ENCODE results near the gene TIGD1. TPM values are rescaled to one million over a fixed set of nuclear protein-coding genes. Genes with fewer than 3 reads are reported as not detected.
"Not testable (repeated sequence)": the region's sequence is repeated elsewhere in the genome, so short reads cannot be mapped to it uniquely, and the experiment has no call there.

The TIGD1 gene
- total RNA-seq, 4 donors from 2014 or later = 1.2 to 7.1 (median 3.2) TPM

GRCh38 chr2:232534940-232535651 lies 15.3 kb downstream of the TIGD1 start:
- Histone ChIP-seq H3K36me3 (no peaks in the 10 kb centered on the region), H3K27ac (no peak overlapping the region), H3K4me3 (no peak overlapping the region), H3K27me3 (peaks cover 0 to 59% (median 0%) of the 10 kb centered on the region in 4 donors), H3K4me1 (peaks cover 0 to 18% (median 4%) of the 10 kb centered on the region in 3 donors), H3K9me3 (peaks cover 0 to 6% (median 0%) of the 10 kb centered on the region in 3 donors)
- intact Hi-C loops (cut with DNase I) = no loop called here
- TF ChIP-seq POLR2A (IDR thresholded peaks at IDR 0.05) = no peak
- TF ChIP-seq CTCF (IDR thresholded peaks at IDR 0.05) = no peak
- no peak for DNase-seq
- 27 to 64% methylated on average over 2 to 3 of the region's 14 CpGs for WGBS, 2 donors

- no peak overlapping the region for H3K4me3 ChIP-seq
- H3K4me1 ChIP-seq = peaks cover 0 to 12% (median 2%) of the 10 kb centered on the region in 3 donors
- 55 to 89% methylated on average over 1 to 5 of the region's 13 CpGs for WGBS, 2 donors
- intact Hi-C loops (cut with DNase I) = no loop called here
- TF ChIP-seq CTCF (IDR thresholded peaks at IDR 0.05) = no peak
- TF ChIP-seq POLR2A (IDR thresholded peaks at IDR 0.05) = no peak
- peaks cover 0 to 51% (median 0%) of the 10 kb centered on the region in 4 donors for H3K27me3 ChIP-seq
- no peaks in the 10 kb centered on the region for H3K36me3 ChIP-seq
- DNase-seq = no peak
- no peak overlapping the region for H3K27ac ChIP-seq
- H3K9me3 ChIP-seq = peaks cover 0 to 6% (median 0%) of the 10 kb centered on the region in 3 donors
Measured at GRCh38 chr2:232533944-232534710, 16.2 kb downstream of the TIGD1 start.

GRCh38 chr2:232532821-232533220 lies 17.5 kb downstream of the TIGD1 start:
- H3K4me1 ChIP-seq; DNase-seq; intact Hi-C loops (cut with DNase I); H3K9me3 ChIP-seq; H3K4me3 ChIP-seq; H3K36me3 ChIP-seq; H3K27ac ChIP-seq: not testable (repeated sequence)
- peaks cover 0 to 51% (median 0%) of the 10 kb centered on the region in 4 donors for H3K27me3 ChIP-seq
- WGBS, 2 donors = 73 to 82% methylated on average over 5 to 7 of the region's 7 CpGs

GRCh38 chr2:232532419-232532818 lies 17.9 kb downstream of the TIGD1 start:
- no peak overlapping the region for H3K4me3 ChIP-seq
- H3K9me3 ChIP-seq = peaks cover 0 to 6% (median 0%) of the 10 kb centered on the region in 3 donors
- no peak overlapping the region for H3K27ac ChIP-seq
- peaks cover 0 to 51% (median 0%) of the 10 kb centered on the region in 4 donors for H3K27me3 ChIP-seq
- WGBS, 2 donors = 59 to 68% methylated on average over 9 of the region's 9 CpGs
- DNase-seq = no peak
- peaks cover 0 to 4% (median 0%) of the 10 kb centered on the region in 3 donors for H3K4me1 ChIP-seq
- intact Hi-C loops (cut with DNase I) = no loop called here
- H3K36me3 ChIP-seq = no peaks in the 10 kb centered on the region
- TF ChIP-seq POLR2A (IDR thresholded peaks at IDR 0.05) (no peak), CTCF (IDR thresholded peaks at IDR 0.05) (no peak)

GRCh38 chr2:232530626-232531260 lies 19.6 kb downstream of the TIGD1 start:
- H3K27ac ChIP-seq = no peak overlapping the region
- H3K27me3 ChIP-seq = peaks cover 0 to 49% (median 0%) of the 10 kb centered on the region in 4 donors
- peaks cover 0 to 3% (median 0%) of the 10 kb centered on the region in 3 donors for H3K4me1 ChIP-seq
- 59 to 73% methylated on average over 6 of the region's 9 CpGs for WGBS, 2 donors
- H3K9me3 ChIP-seq = no peaks in the 10 kb centered on the region
- no peak for DNase-seq
- H3K4me3 ChIP-seq = no peak overlapping the region
- intact Hi-C loops (cut with DNase I) = no loop called here
- no peaks in the 10 kb centered on the region for H3K36me3 ChIP-seq
- TF ChIP-seq POLR2A (IDR thresholded peaks at IDR 0.05) (no peak), CTCF (IDR thresholded peaks at IDR 0.05) (no peak)

Measured in esophagus squamous epithelium (tissue), 5 donors.